Embryonic facial prominence (tissue), 1 donor: ENCODE results near the gene LSP1.

Experiments
- DNase-seq: peaks from one replicate; pipeline ENCODE4 v3.0.0-alpha.2; 2016; ENCODE audit errors: extremely low spot score

Gene LSP1

GRCh38 chr11:1917523-1918435 is 64.9 kb downstream of the LSP1 start:
- no peak for DNase-seq

- DNase-seq, result no peak
These were observed 65.8 kb downstream of the LSP1 start for GRCh38 chr11:1918436-1919315.

GRCh38 chr11:1919391-1920127 is 66.7 kb downstream of the LSP1 start, which contains the start of gene TNNT3:
Gene TNNT3 (plus strand): TSS chr11:1919703. CDS start chr11:1922875, 3,172 bp downstream.
- DNase-seq, result no peak

GRCh38 chr11:1920128-1920908 is 67.4 kb downstream of the LSP1 start:
- no peak for DNase-seq

- DNase-seq, result no peak
These were observed 68.2 kb downstream of the LSP1 start for GRCh38 chr11:1920909-1921573.

GRCh38 chr11:1921574-1922141 is 68.8 kb downstream of the LSP1 start:
- peak; percentile 53 for DNase-seq

GRCh38 chr11:1922481-1923081 is 69.7 kb downstream of the LSP1 start:
- no peak for DNase-seq

- no peak for DNase-seq
These were observed 70.5 kb downstream of the LSP1 start for GRCh38 chr11:1923201-1923956.

- DNase-seq, result no peak
These were observed 71.3 kb downstream of the LSP1 start for GRCh38 chr11:1924181-1924580.

GRCh38 chr11:1924646-1925372 is 71.9 kb downstream of the LSP1 start:
- DNase-seq, result no peak

- no peak for DNase-seq
These were observed 72.7 kb downstream of the LSP1 start for GRCh38 chr11:1925373-1926155.

- DNase-seq, result no peak
These were observed 73.5 kb downstream of the LSP1 start for GRCh38 chr11:1926156-1927025.

GRCh38 chr11:1927026-1927847 is 74.4 kb downstream of the LSP1 start:
- DNase-seq, result no peak

GRCh38 chr11:1927848-1928469 is 75.1 kb downstream of the LSP1 start:
- DNase-seq, result no peak

- no peak for DNase-seq
These were observed 75.6 kb downstream of the LSP1 start for GRCh38 chr11:1928470-1928890.
